HG03378 (cell line): ENCODE results near the gene ZNF132.
"Not testable (repeated sequence)": the region's sequence is repeated elsewhere in the genome, so short reads cannot be mapped to it uniquely, and the experiment has no call there.

Source experiments
- ATAC-seq: cut with Tn5 transposase; IDR thresholded peaks from one replicate; pipeline ENCODE4 v1.9.1; 2021; ENCODE audit warnings: mild to moderate bottlenecking, moderate library complexity; ENCODE audit not compliant: unreplicated experiment

Gene ZNF132

DNA sequence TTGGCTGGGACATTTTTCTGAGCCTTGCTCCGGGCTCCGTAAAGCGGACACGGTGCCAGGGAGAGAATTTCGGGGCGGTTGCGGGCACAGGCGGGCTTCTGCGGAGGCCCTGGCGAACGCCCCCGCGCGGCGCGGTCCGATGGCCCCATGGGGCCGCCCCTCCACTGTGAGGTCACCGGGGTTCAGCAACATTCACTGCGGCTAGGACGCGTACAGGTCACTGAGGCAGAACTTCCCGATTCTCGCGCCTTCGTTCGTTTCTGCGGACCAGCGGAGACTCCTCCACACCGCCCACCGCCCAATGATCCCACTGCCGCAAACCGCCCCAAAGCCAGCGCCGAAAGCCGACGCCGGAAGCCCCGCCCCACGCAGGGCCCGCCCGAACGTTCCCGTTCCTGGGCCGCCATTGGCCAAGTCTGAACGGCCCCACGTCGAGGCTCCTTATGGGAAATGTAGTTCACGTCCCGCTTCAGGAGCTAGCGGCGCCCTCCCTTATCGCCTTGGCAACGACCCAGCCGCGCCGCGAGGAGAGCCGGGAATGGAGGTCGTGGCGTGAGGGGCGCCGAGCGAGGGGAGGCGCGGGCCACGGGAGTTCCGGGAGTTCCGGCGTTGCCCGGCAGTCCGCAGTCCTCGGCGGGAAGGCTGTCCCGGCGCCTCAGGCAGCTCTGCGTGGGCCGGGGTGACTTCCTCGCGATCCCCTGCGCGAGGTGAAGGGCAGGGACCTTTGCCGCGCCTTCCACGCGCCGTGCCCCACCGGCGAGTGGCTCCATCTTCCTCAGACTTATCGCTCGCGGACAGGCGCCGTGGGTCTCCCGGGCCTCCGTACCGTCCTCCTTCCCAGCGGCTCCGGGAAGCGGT, 31.6 kb downstream of the ZNF132 start, which contains the start of gene ZNF584:
Gene ZNF584, plus strand, starts transcription at position 498 of the 858 bp plus-strand sequence. CDS start 499 bp downstream, outside the sequence.
- ATAC-seq, result peak; percentile 84

DNA sequence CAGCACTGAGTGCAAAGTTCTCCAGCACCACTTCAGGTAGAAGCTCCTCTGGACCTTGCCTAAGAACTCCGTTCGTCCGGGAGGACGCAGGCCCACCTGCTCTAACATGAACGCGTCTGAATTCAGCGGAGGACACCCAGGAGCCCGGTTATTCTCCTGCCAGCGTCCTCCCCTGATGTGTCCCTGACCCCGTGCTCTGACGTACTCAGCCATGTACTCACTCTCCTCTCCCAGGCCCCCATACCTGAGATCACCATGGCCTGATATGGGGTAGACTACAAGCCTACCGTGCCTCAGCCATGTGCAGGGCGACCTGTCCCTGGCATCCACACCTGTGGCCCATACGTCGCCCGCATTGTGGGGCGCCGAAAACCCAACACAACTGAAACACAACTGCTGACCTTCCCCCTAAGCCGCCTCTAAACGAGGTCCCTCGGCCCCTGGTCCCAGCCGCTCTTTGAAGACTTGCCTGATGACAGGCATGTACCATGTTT, 32.2 kb downstream of the ZNF132 start:
- no peak for ATAC-seq

DNA sequence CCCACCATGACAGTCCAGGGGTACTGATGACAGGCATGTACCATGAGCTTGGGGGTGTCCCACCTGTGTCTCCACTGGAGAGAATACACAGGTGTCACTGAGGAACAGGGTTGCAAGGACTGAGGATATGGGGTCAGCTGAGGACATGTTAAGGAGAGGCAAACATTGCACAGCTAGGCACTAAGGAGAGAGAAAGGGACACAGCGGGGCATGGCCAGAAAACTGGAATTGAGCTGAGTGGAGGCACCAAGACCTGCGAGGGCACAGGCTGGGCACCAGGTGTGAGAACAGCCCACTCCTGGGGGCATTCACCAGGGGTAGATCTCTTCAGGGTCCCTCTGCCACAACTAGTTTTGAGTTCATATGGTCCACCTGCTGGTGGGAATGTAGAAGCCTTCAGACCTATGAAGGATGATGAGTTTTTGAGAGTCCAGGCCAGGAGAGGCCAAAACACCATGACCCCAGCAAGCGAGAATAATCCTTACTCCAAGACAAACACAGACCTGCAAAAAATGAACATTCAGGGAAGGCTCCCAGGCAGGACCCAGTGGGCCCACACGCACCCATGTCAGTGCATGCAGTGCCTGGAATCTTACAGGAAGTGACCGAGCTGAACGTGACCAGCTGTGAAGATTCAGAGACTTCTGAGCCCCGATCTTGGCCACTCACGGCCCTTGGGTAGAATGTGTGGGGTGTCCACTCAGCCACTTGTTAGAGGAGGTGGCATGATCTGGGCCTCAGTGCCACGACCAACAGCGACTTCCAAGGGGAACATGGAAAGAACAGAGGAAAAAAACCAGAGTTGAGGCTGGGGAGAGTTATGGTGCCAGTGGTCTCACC, 32.9 kb downstream of the ZNF132 start:
- no peak for ATAC-seq

DNA sequence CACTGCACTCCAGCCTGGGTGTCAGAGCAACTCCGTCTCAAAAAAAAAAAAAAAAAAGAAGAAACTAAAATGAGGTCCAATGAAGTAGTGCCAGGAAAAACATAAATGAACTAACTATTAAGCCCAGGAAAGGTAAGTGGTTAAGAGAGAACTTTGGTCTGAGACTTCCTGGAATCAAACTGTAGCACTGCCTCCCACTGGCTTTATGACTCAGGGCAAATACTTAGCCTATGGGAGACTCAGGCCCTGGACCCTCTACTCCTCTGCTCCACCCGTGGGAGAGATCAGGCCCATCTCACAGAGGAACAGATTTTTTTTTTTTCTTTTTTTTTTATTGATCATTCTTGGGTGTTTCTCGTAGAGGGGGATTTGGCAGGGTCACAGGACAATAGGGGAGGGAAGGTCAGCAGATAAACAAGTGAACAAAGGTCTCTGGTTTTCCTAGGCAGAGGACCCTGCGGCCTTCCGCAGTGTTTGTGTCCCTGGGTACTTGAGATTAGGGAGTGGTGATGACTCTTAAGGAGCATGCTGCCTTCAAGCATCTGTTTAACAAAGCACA, 36.0 kb downstream of the ZNF132 start:
- ATAC-seq, result not testable (repeated sequence)

DNA sequence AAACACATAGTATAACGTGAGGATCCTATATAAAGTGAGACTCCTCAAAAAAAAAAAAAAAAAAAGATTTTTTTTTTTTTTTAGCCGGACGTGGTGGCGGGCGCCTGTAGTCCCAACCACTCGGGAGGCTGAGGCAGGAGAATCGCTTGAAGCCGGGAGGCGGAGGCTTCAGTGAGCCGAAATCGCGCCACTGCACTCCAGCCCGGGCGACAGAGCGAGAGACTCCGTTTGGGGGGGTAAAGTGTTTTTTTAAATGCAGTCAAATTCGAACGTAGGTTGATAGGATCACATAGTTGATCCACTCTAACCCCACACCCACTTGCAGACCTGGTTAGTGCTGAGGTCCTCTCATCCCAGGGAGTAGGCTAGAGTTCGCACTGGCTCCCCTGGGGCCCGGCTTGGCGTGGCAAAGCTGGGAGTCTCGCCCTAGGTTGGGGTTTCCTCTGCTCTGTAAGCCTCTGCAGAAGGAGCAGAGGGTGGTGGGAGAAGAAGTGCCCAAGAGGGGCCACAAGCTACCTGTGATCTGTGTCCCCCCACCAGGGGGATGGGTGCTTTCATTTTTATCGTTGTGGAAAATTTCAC, 38.0 kb downstream of the ZNF132 start:
- no peak for ATAC-seq

DNA sequence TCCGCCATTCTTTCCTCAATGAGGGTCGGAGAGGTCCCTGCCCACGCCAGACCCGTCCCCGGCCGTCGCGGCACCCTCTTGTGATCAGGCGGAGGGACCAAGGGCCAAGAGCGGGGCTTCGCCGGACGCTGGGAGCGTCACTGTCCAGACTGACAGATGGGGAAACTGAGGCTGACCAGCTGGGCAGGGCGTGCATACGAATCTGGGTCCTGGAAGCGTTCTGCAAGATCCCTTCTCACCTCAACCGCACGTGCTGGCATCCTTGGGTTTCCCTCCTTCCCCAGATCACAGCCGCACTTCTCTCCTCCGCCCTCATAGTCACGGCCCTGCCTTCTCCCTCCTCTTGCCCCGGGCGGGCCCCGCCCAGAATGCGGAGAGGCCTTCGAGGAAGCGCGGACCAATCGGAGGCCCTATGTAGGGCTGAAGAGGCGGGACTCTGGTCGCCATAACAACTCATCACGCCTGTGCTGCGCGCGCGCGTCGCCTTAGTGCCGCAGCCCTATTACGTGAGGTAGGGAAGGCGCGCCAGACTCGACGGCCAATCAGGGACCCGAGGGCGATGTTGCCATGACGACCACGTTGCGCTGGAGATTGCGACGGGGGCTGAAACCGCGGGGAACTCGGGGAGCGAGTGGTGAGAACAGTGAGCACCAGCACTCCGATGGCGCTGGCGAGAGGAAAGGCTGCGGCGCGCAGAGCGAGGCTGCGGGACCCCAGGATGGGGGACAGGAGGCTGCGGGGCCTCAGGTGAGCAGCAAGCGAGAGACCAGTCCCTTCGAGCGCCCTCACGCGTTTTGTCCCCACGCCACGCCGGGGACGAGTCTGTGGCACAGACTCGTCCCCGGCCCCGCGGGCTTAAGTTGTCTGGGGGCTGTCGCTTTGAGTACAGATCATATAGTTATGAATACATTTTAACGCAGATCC, 38.8 kb downstream of the ZNF132 start:
- ATAC-seq, result peak; percentile 94

DNA sequence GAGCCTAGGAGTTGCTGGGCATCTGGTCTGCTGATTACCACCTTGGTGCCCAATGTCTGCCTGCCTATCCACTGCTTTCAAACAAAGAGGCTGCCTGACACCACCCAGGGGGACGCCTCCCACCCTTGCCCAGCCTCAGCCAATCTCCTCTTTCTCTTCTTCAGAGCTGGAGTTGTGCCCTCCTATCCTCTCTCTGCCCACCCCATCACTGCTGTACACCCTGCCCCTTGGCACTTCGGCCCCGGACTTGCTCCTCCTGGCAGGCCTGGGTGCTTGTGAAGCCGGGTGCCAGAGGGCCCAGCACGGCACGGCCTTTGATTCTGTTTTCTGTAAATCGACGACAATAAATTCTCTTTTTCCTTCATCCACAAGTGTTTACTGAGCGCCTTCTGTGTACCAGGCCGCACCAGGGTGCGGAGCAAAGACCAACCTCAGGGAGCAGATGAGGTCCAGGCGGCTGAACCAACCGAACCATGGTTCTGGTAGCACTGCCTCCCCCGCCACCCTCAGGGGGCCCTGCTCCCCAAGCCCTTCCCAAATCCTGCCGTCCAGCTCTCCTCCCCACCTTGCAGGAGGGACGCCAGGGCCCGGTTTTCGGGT, 39.5 kb downstream of the ZNF132 start:
- no peak for ATAC-seq

DNA sequence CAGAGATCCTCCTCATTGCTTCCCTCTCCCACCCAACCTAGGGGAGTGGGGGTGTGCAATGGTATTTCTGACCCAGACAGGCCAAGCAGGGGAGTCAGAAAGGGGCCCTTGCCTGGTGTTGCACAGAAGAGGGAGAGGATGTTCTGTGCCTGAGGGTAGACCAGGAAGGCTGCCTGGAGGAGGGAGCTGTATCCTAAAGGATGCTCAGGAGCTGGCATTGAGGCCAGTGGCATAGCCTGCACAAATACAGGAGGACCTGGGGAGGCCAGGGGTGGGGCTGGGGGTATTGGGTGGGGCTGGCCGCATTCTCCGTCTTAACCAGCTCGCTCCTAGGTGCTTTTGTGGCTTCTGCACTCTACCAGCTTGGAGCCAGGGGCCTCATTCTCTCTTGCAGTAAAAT, 40.0 kb downstream of the ZNF132 start:
- no peak for ATAC-seq

DNA sequence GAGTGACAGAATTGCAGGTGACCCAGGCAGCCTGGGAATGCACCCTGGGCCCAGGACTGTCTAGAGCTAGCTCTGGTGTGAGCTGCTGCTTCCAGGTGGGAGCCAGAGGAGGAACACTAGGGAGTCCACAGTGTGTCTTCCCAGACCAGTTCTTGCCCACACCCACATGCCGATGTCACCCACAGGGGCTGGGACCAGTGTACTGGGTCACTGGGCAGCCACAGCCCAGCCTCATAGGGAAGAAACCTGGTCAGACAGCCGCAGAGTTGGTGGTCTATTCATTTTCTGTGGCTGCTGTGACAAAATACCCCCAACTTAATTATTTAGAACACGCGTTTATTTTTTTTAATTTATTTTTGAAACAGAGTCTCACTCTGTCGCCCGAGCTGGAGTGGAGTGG, 41.4 kb downstream of the ZNF132 start:
- ATAC-seq, result no peak

DNA sequence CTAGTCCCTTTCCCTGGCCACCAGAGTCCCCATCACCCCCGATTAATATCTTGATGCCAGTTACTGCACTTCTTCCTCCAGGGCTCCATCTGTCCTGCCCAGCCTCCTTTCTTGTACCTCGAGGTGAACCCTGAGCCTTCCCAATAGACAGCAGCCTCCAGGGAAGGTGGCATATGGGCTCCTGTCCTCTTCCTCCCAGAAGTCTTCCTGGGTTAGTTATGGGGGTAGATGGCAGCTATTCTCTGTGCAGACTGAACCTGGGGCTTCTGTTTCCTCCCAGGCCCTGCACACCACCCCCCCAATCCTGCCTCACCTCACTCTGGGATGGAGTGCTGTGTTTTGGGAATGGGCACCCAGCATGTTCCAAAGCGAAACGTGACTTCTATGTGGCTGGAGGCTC, 41.9 kb downstream of the ZNF132 start:
- no peak for ATAC-seq

DNA sequence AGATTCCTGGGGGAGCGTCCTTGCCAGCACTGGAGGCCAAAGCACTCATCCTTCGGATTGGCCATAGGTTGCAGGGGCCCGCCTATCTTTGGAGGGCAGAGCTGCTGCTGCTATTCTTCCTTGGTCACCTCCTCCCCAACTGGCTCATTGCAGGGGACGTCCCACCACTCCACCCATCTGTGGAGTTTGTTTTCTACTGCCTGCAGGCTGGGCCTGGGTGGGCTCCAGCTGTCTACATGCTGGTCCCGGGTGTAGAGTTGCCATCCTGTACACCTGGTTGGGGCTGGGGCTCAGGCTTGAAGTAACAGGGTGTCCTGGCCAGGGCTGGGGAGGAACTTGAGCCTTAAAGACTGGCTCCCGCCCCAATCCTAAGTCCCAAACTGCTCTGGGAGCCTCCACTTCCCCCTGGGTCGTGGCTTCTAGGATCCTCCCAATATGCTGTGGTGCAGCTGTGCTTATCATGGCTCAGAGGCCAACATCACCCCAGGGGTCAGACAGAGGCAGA, 42.4 kb downstream of the ZNF132 start:
- no peak for ATAC-seq

DNA sequence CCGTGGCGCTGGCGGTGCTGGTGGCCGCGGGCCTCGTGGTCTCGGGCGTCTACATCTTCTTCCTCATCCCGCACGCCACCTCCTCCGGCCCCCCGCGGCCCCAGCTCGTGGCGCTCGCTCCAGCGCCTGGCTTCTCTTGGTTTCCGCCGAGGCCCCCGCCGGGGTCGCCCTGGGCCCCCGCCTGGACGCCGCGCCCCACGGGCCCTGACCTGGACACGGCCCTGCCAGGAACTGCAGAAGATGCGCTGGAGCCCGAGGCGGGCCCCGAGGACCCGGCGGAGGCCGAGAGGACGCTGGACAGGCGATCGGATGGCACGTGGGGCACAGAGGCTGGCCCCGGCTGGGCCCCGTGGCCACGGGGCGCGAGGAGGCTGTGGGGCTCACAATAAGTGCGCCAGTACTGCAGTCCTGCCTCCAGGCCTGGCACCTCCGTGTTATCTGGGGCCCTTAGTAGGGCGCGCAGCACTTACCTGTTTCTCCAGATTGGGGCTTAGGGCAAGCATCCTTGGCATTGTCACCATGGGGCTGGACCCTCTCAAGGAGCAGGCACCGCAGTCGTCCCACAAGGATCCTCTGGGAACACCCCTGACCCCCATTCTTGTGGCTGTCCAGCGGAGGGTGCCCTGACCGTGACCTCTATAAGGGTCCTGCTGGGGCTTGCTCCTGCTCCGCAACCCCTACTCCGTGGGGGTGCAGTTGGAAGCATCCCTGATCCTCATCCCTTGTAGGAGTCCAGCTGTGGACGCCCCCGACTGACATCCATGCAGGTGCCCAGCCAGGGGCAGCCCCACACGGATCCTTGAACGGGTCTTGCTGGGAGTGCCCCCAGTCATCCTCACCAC, 43.0 kb downstream of the ZNF132 start:
- ATAC-seq, result no peak

DNA sequence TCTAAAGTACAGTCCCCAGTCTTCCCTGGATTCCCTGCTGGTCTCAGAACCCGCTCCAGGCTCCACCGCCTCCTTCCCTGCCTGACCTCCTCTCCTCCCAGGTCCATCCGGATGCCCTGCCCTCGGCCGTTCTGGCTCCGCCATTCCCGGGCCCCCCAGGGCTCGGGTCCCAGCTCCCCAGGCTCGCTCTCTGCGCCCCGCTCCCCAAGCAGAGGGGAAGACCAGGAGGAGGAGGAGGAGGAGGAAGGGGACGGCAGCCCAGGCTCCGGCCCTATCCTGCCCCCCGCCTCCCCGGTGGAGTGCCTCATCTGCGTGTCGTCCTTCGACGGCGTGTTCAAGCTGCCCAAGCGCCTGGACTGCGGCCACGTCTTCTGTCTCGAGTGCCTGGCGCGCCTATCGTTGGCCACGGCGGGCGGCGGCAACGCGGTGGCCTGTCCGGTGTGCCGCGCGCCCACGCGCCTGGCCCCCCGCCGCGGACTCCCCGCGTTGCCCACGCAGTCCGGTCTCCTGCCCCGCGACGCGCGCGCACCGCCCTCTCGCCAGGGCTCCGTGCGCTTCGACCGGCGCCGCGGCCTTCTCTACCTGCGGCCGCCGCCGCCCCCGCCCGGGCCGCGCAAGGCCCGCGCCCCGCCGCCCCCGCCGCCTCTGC, 43.9 kb downstream of the ZNF132 start:
- ATAC-seq, result no peak

DNA sequence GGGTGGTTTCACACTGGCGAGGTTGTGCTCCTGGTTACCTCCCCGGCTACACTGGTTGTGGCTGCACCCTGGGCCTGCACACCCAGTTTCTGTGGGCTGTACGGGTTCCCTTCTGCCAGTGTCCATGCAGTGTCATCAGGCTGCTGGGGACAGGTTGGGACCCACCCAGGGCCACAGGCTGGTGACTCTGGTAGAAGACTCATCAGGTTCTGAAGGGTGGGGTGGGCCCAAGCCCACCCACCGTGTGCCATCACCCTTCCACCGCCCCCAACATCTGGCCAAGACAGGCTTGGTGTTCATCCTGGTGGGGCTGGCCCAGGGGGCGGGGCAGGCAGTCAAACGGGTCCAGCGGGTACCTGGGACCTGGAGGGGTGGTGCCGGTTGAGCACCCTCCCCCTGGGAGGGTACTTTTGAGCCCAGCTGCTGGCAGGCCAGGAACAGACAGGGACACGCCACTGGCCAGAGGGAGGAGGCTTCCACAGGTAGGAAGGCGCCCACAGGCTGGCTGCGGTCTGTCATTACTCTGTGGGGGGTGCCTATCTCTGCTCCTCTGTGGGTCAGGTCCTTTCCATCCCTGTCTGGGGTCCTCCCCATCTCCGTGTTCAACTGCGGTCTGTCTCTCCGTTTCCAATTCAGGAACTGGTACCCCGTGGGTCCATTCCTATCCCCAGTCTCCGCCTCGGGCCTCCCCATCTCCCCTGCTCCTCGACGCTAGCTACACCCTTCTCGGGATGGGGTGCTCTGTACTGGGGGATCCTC, 44.6 kb downstream of the ZNF132 start, which contains the start of gene RNF225:
Gene RNF225, plus strand, starts transcription at position 437 of the 759 bp plus-strand sequence. CDS start 434 bp downstream, outside the sequence.
- no peak for ATAC-seq

DNA sequence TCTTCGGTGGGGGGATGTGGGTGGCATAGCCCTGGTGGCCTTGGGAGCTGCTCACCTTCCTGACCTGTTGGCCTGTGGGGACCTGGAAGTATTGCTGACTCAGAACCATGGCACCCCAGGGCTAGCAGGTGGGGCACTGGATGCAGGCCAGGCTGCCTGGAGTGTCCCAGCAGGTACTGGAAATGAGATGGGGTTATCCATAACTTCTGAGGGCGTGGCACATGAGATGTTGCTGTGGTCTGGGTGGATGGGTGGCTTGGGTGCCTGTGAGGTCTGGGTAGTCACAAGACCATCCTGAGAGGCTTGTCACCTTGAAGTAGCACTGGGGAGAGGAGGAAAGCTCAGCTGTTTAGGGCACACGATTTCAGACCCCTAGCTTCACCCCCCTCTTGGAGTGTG, 45.1 kb downstream of the ZNF132 start:
- no peak for ATAC-seq

DNA sequence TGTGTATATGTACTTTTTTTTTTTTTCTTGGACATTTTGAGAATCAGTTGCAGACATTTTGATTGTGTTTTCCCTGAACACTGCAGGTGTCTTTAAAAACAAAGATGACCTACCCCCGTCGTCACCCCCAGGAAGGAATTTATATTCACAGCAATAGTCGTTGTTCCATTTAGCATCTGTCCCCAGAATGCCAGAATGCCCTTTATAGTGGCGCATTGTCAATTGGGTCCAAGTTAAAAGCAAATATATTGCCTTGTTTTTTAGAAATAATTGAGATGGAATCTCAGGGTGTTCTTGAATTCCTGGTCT, 46.3 kb downstream of the ZNF132 start:
- ATAC-seq, result no peak
